Stimulated activated CD4-positive, alpha-beta T cell treated with anti-CD3 and anti-CD28 coated beads, Interleukin-4, amount 100 ng/mL, for 1 hour (primary cell): ENCODE results near the gene GTF2A1L.

Experiments used
- DNase-seq: peaks from one replicate; pipeline ENCODE4 v3.0.0-alpha.2; 2020

GTF2A1L gene

GRCh38 chr2:48709096-48710034 lies 91.7 kb downstream of the GTF2A1L start:
- DNase-seq: no peak

- DNase-seq: no peak
Measured at GRCh38 chr2:48711343-48711742, 93.7 kb downstream of the GTF2A1L start.

GRCh38 chr2:48712151-48712550 lies 94.5 kb downstream of the GTF2A1L start:
- no peak for DNase-seq

- no peak for DNase-seq
Measured at GRCh38 chr2:48713647-48714046, 96.0 kb downstream of the GTF2A1L start.

GRCh38 chr2:48714245-48714644 lies 96.6 kb downstream of the GTF2A1L start:
- no peak for DNase-seq

- no peak for DNase-seq
Measured at GRCh38 chr2:48715042-48715899, 97.6 kb downstream of the GTF2A1L start.

- no peak for DNase-seq
Measured at GRCh38 chr2:48715956-48716355, 98.3 kb downstream of the GTF2A1L start.

GRCh38 chr2:48717846-48718245 lies 100.2 kb downstream of the GTF2A1L start:
- DNase-seq: no peak

- no peak for DNase-seq
Measured at GRCh38 chr2:48719480-48720177, 102.0 kb downstream of the GTF2A1L start.

GRCh38 chr2:48721158-48721557 lies 103.5 kb downstream of the GTF2A1L start:
- no peak for DNase-seq

GRCh38 chr2:48722391-48722790 lies 104.7 kb downstream of the GTF2A1L start:
- no peak for DNase-seq

- no peak for DNase-seq
Measured at GRCh38 chr2:48723129-48723528, 105.5 kb downstream of the GTF2A1L start.

GRCh38 chr2:48724278-48724677 lies 106.6 kb downstream of the GTF2A1L start:
- DNase-seq: no peak

GRCh38 chr2:48725696-48726494 lies 108.2 kb downstream of the GTF2A1L start:
- no peak for DNase-seq

GRCh38 chr2:48727560-48727959 lies 109.9 kb downstream of the GTF2A1L start:
- no peak for DNase-seq

- no peak for DNase-seq
Measured at GRCh38 chr2:48728295-48728694, 110.6 kb downstream of the GTF2A1L start.

GRCh38 chr2:48728840-48729239 lies 111.2 kb downstream of the GTF2A1L start:
- no peak for DNase-seq
